Stimulated activated naive CD4-positive, alpha-beta T cell treated with Interleukin-2 at 50 U/mL for 16 hours (primary cell): ENCODE measurements around the gene LAMTOR1.
A peak's percentile ranks its signal among the peaks of the same experiment; 100 is the strongest.
"Not testable (repeated sequence)": the region's sequence is repeated elsewhere in the genome, so short reads cannot be mapped to it uniquely, and the experiment has no call there.

Experiments
- DNase-seq: peaks from one replicate; lab custom pipeline; 2025; lab: John Stamatoyannopoulos, UW

The LAMTOR1 gene

GRCh38 chr11:72102946-72103753 is at the start of gene LAMTOR1:
Gene LAMTOR1 (minus strand): TSS chr11:72103297. CDS start chr11:72103224, 73 bp downstream.
- peak; percentile 98 for DNase-seq

DNA sequence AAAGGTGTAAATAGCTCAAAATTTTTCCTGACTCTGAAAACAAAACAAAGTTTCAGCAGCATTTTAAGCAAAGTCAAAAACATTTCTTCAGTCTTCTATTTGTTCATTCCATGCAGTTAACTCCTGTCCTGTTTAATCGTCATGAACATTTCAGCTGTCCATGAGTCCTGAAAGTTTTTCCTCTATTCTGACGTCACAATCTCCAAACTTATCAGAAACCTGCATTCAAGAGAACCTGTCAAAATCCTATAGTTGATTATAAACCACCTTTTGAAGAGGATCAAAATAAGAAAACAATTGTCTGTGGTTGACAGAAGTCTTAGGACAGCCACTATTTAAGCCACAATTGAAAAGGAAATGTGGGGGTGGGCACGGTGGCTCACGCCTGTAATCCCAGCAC is 47.8 kb upstream of the LAMTOR1 start:
- DNase-seq, result no peak

- no peak for DNase-seq
These were observed 43.5 kb upstream of the LAMTOR1 start for GRCh38 chr11:72146625-72147024.

GRCh38 chr11:72144807-72145565 is 41.9 kb upstream of the LAMTOR1 start:
- no peak for DNase-seq

DNA sequence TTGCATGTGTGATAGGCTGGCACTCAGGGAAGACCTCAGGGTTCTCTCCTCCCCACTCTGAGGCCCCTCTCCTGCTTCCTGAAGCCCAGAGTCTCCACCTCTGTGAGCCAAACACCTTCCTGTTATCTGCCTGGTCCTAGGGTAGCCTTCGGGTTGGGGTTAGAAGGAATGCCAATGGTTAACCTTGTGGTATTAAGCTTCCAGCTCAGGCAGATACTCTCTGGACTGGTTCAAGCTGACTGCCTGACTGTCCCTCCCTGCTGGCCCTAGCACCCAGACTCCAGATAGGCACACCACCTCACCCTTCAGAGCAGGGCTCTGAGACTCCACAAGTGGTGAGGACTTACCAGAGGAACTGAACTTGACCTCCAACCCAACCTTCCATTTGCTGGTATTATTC is 39.4 kb upstream of the LAMTOR1 start:
- not testable (repeated sequence) for DNase-seq

GRCh38 chr11:72142086-72142485 is 39.0 kb upstream of the LAMTOR1 start:
- not testable (repeated sequence) for DNase-seq

- DNase-seq, result peak; percentile 12
These were observed 38.0 kb upstream of the LAMTOR1 start for GRCh38 chr11:72141066-72141465.

GRCh38 chr11:72140661-72141060 is 37.6 kb upstream of the LAMTOR1 start:
- no peak for DNase-seq

GRCh38 chr11:72139500-72139899 is 36.4 kb upstream of the LAMTOR1 start:
- DNase-seq, result no peak

GRCh38 chr11:72138821-72139390 is 35.8 kb upstream of the LAMTOR1 start:
- no peak for DNase-seq

- DNase-seq, result no peak
These were observed 33.7 kb upstream of the LAMTOR1 start for GRCh38 chr11:72136684-72137262.

- no peak for DNase-seq
These were observed 33.0 kb upstream of the LAMTOR1 start for GRCh38 chr11:72135891-72136683.

DNA sequence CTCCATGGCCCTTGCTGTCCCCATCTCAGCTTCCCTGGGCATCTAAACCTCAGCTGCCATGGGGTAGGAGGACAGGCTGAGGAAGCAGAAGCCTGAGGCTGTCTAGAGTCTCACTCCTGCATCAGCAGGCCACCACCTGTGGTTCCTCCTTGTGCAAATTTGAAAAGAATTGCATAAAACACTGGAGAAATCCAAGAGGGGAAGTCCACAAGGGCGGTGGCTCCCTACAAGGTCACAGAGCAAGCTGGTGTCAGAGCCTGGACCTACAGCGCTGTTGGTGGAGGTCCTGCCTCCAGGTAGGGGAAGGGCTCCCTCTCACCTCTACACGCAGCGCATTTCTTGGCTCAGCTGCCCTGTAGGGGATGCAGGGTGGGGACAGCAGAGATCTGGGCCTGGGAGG is 32.4 kb upstream of the LAMTOR1 start, which contains the start of gene FOLR3:
TSS of gene FOLR3 (plus strand) at position 253 of the 400 bp plus-strand sequence. CDS start 228 bp downstream, outside the sequence.
- DNase-seq, result not testable (repeated sequence)

DNA sequence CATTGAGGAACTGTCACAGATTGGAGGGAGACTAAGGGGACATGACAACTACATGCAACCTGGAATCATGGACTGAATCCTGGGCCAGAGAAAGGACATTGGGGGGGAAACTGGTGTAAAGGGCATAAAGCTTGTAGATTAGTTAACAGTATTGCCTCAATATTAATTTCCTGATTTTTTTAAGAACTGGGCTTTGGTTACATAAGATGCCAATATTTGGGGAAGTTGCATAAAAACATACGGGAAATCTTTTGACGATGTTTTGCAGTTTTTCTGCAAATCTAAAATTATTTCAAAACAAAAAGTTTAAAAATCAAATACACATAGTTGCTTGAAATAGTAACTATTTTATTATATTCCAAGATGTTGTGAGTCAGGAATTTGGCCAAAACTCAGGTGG is 29.5 kb upstream of the LAMTOR1 start:
- no peak for DNase-seq

GRCh38 chr11:72129381-72129780 is 26.3 kb upstream of the LAMTOR1 start:
- DNase-seq, result no peak

- no peak for DNase-seq
These were observed 24.8 kb upstream of the LAMTOR1 start for GRCh38 chr11:72127923-72128322.

GRCh38 chr11:72125956-72126355 is 22.9 kb upstream of the LAMTOR1 start:
- no peak for DNase-seq

GRCh38 chr11:72124046-72124445 is 20.9 kb upstream of the LAMTOR1 start:
- no peak for DNase-seq

DNA sequence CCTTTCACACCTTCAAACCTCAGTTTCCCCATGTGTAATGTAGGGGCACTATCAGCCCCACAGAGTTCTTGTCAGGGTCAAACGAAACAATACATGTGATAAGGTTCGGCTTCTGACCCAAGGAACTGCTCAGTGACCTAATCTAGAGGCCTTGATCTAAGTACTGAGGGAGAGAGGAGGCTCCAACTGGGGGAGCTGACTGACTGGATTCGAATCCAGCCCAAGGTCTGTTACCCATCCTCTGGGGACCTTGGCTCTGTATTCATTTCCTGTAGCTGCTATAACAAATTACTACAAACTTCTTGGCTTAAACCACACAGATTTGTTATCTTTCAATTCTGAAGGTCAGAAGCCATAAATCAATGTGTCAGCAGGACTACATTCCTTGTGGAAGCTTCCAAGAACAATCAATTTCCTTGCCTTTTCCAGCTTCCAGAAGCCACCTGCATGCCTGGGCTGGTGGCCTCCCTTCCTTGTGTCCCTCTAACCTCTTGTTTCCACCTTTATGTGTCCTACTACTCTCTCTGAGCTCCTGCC is 20.1 kb upstream of the LAMTOR1 start:
- no peak for DNase-seq

DNA sequence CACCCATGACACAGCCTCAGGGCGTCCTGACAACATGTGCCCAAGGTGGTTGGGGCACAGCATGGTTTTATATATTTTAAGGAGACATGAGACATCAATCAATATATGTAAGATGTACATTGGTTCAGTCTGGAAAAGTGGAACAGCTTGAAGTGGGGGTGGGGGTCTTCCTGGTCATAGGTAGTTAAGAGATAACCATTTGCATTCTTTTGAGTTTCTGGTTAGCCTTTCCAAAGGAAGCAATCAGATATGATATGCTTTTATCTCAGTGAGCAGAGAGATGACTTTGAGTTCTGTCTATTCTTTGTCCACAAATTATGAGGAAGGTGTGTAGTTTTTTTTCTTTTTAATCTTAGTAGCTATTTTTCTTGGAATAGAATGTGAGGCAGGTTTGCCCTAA is 19.5 kb upstream of the LAMTOR1 start:
- DNase-seq, result no peak

DNA sequence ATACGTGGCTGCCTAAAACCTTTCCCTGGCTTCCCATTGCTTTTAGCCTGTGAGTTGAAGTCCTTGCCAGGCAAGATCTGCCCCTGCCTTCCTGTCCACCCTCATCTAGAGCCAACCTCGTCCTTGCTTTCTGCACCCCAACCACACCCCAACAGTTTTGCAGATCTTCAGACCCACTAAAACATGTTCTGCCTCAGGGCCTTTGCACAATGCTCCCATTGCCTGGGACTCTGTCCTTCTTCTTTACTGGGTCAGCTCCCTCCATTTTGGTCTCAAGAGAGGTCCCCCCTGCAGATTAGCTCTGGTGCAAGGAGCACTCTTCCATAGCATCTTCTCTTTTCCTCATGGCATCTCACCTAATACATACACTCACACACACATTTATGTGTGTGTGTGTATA is 17.8 kb upstream of the LAMTOR1 start:
- no peak for DNase-seq
